ENCODE measurements around the gene EHD3. TPM values are rescaled to one million over a fixed set of nuclear protein-coding genes. Genes with fewer than 3 reads are reported as not detected.

EHD3 gene
- total and polyA plus RNA-seq, 10 of the 15 experiments (the other 5 are each of a cell fraction or from before 2014, with no cell fraction given) = 1.1 to 10.9 (median 8.2) TPM

DNA sequence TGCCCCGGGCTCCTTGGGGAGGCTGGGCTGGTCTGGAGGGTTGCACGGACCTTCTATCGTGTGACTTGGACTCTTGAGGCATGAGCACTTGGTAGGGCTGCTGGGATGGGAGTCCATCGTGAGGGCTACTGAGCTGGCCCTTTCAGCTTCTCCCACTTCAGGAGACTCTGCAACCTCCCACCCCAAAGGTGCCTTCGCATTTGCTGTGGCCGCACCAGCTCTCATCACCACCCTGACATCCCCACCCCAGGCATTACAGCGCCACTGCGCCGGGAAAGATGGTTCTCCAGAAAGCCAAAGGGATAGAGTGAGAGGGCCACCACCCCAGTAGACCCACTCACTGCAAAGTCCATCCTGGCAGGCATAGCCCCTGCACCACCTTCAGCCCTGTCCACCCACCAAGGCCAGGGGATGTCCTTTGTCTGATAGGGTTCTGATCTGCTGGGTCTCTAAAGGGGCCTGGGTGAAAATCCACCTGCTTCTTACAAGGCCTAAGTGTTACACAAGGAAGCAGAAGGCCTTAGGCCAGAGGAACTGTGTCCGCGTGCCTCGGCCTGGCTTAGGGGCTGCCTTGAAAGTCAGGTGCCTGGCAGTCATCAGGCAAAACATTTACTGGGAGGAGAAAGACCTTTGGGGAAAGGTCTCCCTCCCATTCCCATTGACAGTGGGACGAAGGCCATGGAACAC, 5.1 kb downstream of the EHD3 start:
- intact Hi-C loops (cut with micrococcal nuclease; ENCODE audit: unreplicated experiment) (no loop called here), in situ Hi-C loops (cut with MboI) (no loop called here)
- Histone ChIP-seq H3K4me3 (no peak overlapping the region), H3K9me3 (replicated peaks; ENCODE audit: control insufficient read depth, insufficient read depth, low read length) (no peaks in the 10 kb centered on the region), H3K4me2 (ENCODE audit: control insufficient read depth, insufficient read depth) (no peak overlapping the region), H3K27ac (ENCODE audit: control insufficient read depth, insufficient read depth) (no peak overlapping the region), H3K79me2 (ENCODE audit: control insufficient read depth, insufficient read depth, low read length) (no peaks in the 10 kb centered on the region), H3K9ac (ENCODE audit: control insufficient read depth, insufficient read depth, low read length) (no peak overlapping the region), H3K27me3 (replicated peaks in 1 of 2; ENCODE audit: control insufficient read depth in 2 of 2, insufficient read depth in 2 of 2, low read length in 1 of 2) (no peaks in the 10 kb centered on the region), H2AFZ (ENCODE audit: control insufficient read depth, low read depth, low read length) (no peak overlapping the region), H3K4me1 (ENCODE audit: control insufficient read depth, insufficient read depth, low read length) (peaks cover 8% of the 10 kb centered on the region), H3K36me3 (ENCODE audit: control insufficient read depth in 2 of 2, insufficient read depth in 2 of 2, low read length in 1 of 2) (no peaks in the 10 kb centered on the region), H4K20me1 (ENCODE audit: control insufficient read depth, insufficient read depth) (no peaks in the 10 kb centered on the region)
- ChIA-PET SMC1A (ENCODE audit: uncharacterized antibody, unreplicated experiment) (interaction anchor here (1.6 kb wide), 1 partner anchor 15 kb away, joined by 4 read pairs; no protein-coding TSS in a partner anchor), RAD21 (ENCODE audit: unreplicated experiment) (interaction anchor here (1.0 kb wide), 1 partner anchor 14 kb away, joined by 4 read pairs; no protein-coding TSS in a partner anchor), CTCF (interaction anchor here (1.1 kb wide), 1 partner anchor 91 kb away, joined by 3 read pairs; no protein-coding TSS in a partner anchor), POLR2A (no interaction called here)
- BruUV-seq (replicated peaks) = no TSS peak
- ATAC-seq (no peak), FAIRE-seq (no peak), DNase-seq (ENCODE audit: low read depth, low spot score) (no peak)
- 43% methylated on average over 13 of the region's 13 CpGs for WGBS (ENCODE audit: insufficient coverage, insufficient replicate concordance, low lambda C conversion rate, missing lambda C conversion rate)
- TF ChIP-seq CHD4 (IDR thresholded peaks at IDR 0.05) (no peak), TCF12 (IDR thresholded peaks at IDR 0.05; ENCODE audit: low read depth, low read length) (no peak), TBL1XR1 (IDR thresholded peaks at IDR 0.05; ENCODE audit: low read depth, low read length) (no peak), MYC (IDR thresholded peaks at IDR 0.05; ENCODE audit: insufficient read depth, insufficient read length, insufficient replicate concordance, low read length, severe bottlenecking) (no peak), E2F8 (IDR thresholded peaks at IDR 0.05; ENCODE audit: low read depth, partially characterized antibody) (no peak), IKZF2 (IDR thresholded peaks at IDR 0.05) (no peak), ETV6 (conservative IDR thresholded peaks at IDR 0.05 in 1 of 2, IDR thresholded peaks at IDR 0.05 in 1 of 2; ENCODE audit: borderline replicate concordance in 1 of 2, low read depth in 1 of 2) (no peak), MYB (IDR thresholded peaks at IDR 0.05; ENCODE audit: borderline replicate concordance, low read depth, low read length) (no peak), CTCF (IDR thresholded peaks at IDR 0.05 in 2 of 3, conservative IDR thresholded peaks at IDR 0.05 in 1 of 3; ENCODE audit: control insufficient read depth in 2 of 3, extremely low read depth in 1 of 3, insufficient read depth in 1 of 3, low read depth in 3 of 3, low read length in 3 of 3) (no peak), ZNF687 (IDR thresholded peaks at IDR 0.05) (no peak), USF2 (IDR thresholded peaks at IDR 0.05; ENCODE audit: borderline replicate concordance, low read depth, low read length) (no peak), RAD21 (IDR thresholded peaks at IDR 0.05; ENCODE audit: insufficient read depth, low read depth, low read length) (no peak), TARDBP (IDR thresholded peaks at IDR 0.05; ENCODE audit: borderline replicate concordance) (no peak)
